Ovary (tissue), 3 donors: ENCODE data around the gene SAP30BP.

Experiments
- POLR2A ChIP-seq: fragments of 450-650 bp; IDR thresholded peaks from one replicate; pipeline ENCODE4 v1.6.1; 2017; ENCODE audit warnings: antibody characterized with exemption, mild to moderate bottlenecking, moderate library complexity
- TF ChIP-seq, protein P1 (sequence below), 3 donors: fragments of 450-650 bp in 2 of 3; fragments of 200-600 bp in 1 of 3; IDR thresholded peaks; one replicate each; pipeline versions ENCODE4 v1.5.1 to v1.8.0; 2016 to 2022; ENCODE audit warnings: antibody characterized with exemption in 3 of 3, mild to moderate bottlenecking in 1 of 3
- donor health status: DM: no; HTN: no; CAD: no.

DNA sequence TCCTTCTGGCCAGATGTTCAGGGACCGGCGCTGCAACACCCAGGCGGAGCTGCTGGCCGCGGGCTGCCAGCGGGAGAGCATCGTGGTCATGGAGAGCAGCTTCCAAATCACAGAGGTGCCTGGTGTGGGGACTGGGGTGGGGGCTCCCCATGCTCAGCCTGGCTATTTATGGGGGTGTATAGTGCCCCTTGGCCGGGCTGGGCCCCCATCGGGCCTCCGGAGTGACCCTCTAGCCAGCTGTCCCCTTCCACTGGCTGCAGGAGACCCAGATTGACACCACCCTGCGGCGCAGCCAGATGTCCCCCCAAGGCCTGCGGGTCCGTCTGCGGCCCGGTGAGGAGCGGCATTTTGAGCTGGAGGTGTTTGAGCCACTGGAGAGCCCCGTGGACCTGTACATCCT, 60.3 kb downstream of the SAP30BP start:
- TF ChIP-seq, protein P1, sequence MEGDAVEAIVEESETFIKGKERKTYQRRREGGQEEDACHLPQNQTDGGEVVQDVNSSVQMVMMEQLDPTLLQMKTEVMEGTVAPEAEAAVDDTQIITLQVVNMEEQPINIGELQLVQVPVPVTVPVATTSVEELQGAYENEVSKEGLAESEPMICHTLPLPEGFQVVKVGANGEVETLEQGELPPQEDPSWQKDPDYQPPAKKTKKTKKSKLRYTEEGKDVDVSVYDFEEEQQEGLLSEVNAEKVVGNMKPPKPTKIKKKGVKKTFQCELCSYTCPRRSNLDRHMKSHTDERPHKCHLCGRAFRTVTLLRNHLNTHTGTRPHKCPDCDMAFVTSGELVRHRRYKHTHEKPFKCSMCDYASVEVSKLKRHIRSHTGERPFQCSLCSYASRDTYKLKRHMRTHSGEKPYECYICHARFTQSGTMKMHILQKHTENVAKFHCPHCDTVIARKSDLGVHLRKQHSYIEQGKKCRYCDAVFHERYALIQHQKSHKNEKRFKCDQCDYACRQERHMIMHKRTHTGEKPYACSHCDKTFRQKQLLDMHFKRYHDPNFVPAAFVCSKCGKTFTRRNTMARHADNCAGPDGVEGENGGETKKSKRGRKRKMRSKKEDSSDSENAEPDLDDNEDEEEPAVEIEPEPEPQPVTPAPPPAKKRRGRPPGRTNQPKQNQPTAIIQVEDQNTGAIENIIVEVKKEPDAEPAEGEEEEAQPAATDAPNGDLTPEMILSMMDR (IDR thresholded peaks at IDR 0.05): no peak
- TF ChIP-seq POLR2A: no peak
